DOHH2 (cell line): ENCODE data around the gene NSMCE1.

Experiments
- H3F3A ChIP-seq: fragments of 200-600 bp; sonication (generic), shearing (Covaris generic); 2 replicates; pipeline ENCODE4 v1.6.0; 2016; ENCODE audit warnings: antibody characterized with exemption, mild to moderate bottlenecking; ENCODE audit not compliant: control insufficient read depth, insufficient read depth
- H3K27ac ChIP-seq: fragments of 200-600 bp; sonication (generic); 2 replicates; pipeline ENCODE4 v1.5.1; 2014; ENCODE audit warnings: low read depth, mild to moderate bottlenecking, low read length, moderate library complexity
- H3K27me3 ChIP-seq: fragments of 200-600 bp; sonication (generic); 2 replicates; pipeline ENCODE4 v1.6.1; 2014; ENCODE audit warnings: mild to moderate bottlenecking, low read length, mixed read lengths; ENCODE audit not compliant: control insufficient read depth
- H3K36me3 ChIP-seq: fragments of 200-600 bp; sonication (generic); 2 replicates; pipeline ENCODE4 v1.6.1; 2014; ENCODE audit warnings: mild to moderate bottlenecking, low read length, moderate library complexity, mixed read lengths; ENCODE audit not compliant: control insufficient read depth
- H3K4me1 ChIP-seq: fragments of 200-600 bp; sonication (generic); 2 replicates; pipeline ENCODE4 v1.6.1; 2014; ENCODE audit warnings: mild to moderate bottlenecking, low read length, mixed read lengths; ENCODE audit not compliant: control insufficient read depth
- H3K4me2 ChIP-seq: fragments of 200-600 bp; sonication (generic); 2 replicates; pipeline ENCODE4 v1.6.0; 2014; ENCODE audit warnings: mild to moderate bottlenecking, low read length, moderate library complexity
- H3K4me3 ChIP-seq: fragments of 200-600 bp; sonication (generic); 2 replicates; pipeline ENCODE4 v1.5.1; 2014; ENCODE audit warnings: mild to moderate bottlenecking, low read length, mixed read lengths
- H3K79me2 ChIP-seq: fragments of 200-600 bp; sonication (generic); 2 replicates; pipeline ENCODE4 v1.6.1; 2014; ENCODE audit warnings: mild to moderate bottlenecking, low read length, mixed read lengths; ENCODE audit not compliant: control insufficient read depth
- H3K9me2 ChIP-seq: fragments of 200-600 bp; sonication (generic); replicated peaks from 2 replicates; pipeline ENCODE4 v1.6.1; 2014; ENCODE audit warnings: mild to moderate bottlenecking, low read length, mixed read lengths; ENCODE audit not compliant: control insufficient read depth
- H3K9me3 ChIP-seq: fragments of 200-600 bp; sonication (generic); 2 replicates; pipeline ENCODE4 v1.6.1; 2014; ENCODE audit warnings: antibody characterized with exemption, low read length, mixed read lengths; ENCODE audit not compliant: control insufficient read depth, insufficient read depth
- H4K20me1 ChIP-seq: fragments of 200-600 bp; sonication (generic); 2 replicates; pipeline ENCODE4 v1.6.0; 2014; ENCODE audit warnings: low read depth, mild to moderate bottlenecking, antibody characterized with exemption, low read length, moderate library complexity; ENCODE audit not compliant: control insufficient read depth, insufficient read depth
- EZH2phosphoT487 ChIP-seq: fragments of 200-600 bp; sonication (generic); IDR thresholded peaks from 2 replicates; pipeline ENCODE4 v1.6.1; 2017; ENCODE audit warnings: borderline replicate concordance, mild to moderate bottlenecking, antibody characterized with exemption, low read length, moderate library complexity, mixed read lengths
- TF ChIP-seq, protein P1 (sequence below): fragments of 200-600 bp; sonication (generic); IDR thresholded peaks from one replicate; pipeline ENCODE4 v1.5.1; 2014; ENCODE audit warnings: antibody characterized with exemption, mild to moderate bottlenecking, low read depth, low read length; ENCODE audit not compliant: poor library complexity, severe bottlenecking

The NSMCE1 gene

GRCh38 chr16:27311897-27312303 is 43.3 kb upstream of the NSMCE1 start:
- Histone ChIP-seq H3F3A (0 out of 2 replicates have a peak, but pooled peaks cover 4% of the 10 kb centered on the region), H4K20me1 (peaks cover 11% of the 10 kb centered on the region; the same call in 1 of the 2 replicates), H3K4me2 (no peak overlapping the region)

DNA sequence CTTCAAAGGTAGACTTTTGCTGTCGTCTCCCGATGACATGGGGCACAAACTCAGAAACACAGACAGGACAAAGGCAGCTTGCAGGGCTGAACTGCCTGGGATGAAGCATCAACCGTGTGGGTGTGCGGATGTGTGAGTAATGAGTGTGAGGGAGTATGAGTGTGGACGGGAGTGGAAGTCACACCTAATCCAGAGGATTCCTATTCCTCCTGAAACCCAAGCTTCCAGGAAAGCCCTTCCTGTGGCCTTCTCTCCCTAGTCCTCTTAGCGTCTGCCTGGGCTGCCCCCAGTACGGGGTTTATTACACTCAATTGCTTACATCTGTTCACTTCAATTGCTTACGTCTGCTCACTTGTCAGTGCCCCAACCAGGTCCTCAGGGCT is 42.9 kb upstream of the NSMCE1 start:
- 0 out of 2 replicates have a peak, but pooled peaks cover 4% of the 10 kb centered on the region for H3F3A ChIP-seq
- peaks cover 41% of the 10 kb centered on the region for H3K4me1 ChIP-seq
- no peak overlapping the region for H3K4me2 ChIP-seq
- H3K36me3 ChIP-seq: peaks cover 24% of the 10 kb centered on the region
- H4K20me1 ChIP-seq: 0 out of 2 replicates have a peak, but pooled peaks cover 9% of the 10 kb centered on the region
- no peaks in the 10 kb centered on the region for H3K27me3 ChIP-seq
- H3K4me3 ChIP-seq: no peak overlapping the region
- H3K9me3 ChIP-seq: peaks cover 6% of the 10 kb centered on the region; the same call in 1 of the 2 replicates
- H3K9me2 ChIP-seq: no peaks in the 10 kb centered on the region
- TF ChIP-seq, protein P1, sequence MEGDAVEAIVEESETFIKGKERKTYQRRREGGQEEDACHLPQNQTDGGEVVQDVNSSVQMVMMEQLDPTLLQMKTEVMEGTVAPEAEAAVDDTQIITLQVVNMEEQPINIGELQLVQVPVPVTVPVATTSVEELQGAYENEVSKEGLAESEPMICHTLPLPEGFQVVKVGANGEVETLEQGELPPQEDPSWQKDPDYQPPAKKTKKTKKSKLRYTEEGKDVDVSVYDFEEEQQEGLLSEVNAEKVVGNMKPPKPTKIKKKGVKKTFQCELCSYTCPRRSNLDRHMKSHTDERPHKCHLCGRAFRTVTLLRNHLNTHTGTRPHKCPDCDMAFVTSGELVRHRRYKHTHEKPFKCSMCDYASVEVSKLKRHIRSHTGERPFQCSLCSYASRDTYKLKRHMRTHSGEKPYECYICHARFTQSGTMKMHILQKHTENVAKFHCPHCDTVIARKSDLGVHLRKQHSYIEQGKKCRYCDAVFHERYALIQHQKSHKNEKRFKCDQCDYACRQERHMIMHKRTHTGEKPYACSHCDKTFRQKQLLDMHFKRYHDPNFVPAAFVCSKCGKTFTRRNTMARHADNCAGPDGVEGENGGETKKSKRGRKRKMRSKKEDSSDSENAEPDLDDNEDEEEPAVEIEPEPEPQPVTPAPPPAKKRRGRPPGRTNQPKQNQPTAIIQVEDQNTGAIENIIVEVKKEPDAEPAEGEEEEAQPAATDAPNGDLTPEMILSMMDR: no peak
- peaks cover 32% of the 10 kb centered on the region for H3K79me2 ChIP-seq
- no peak overlapping the region for H3K27ac ChIP-seq

More at GRCh38 chr16:27311897-27312303, 43.3 kb upstream of the NSMCE1 start:
- H3K27ac ChIP-seq: no peak overlapping the region
- H3K4me3 ChIP-seq: no peak overlapping the region
- H3K27me3 ChIP-seq: no peaks in the 10 kb centered on the region
- TF ChIP-seq EZH2phosphoT487: no peak
- TF ChIP-seq, protein P1: no peak
- peaks cover 6% of the 10 kb centered on the region; the same call in 1 of the 2 replicates for H3K9me3 ChIP-seq
- H3K79me2 ChIP-seq: peaks cover 37% of the 10 kb centered on the region
- peaks cover 28% of the 10 kb centered on the region for H3K36me3 ChIP-seq
- H3K4me1 ChIP-seq: peaks cover 45% of the 10 kb centered on the region
- no peaks in the 10 kb centered on the region for H3K9me2 ChIP-seq

- H4K20me1 ChIP-seq: 0 out of 2 replicates have a peak, but pooled peaks cover 9% of the 10 kb centered on the region
- no peak overlapping the region for H3K4me3 ChIP-seq
- 0 out of 2 replicates have a peak, but pooled peaks cover 4% of the 10 kb centered on the region for H3F3A ChIP-seq
- no peaks in the 10 kb centered on the region for H3K9me2 ChIP-seq
- no peak for TF ChIP-seq EZH2phosphoT487
- TF ChIP-seq, protein P1: no peak
- peaks cover 34% of the 10 kb centered on the region for H3K4me1 ChIP-seq
- peaks cover 18% of the 10 kb centered on the region for H3K36me3 ChIP-seq
- peaks cover 10% of the 10 kb centered on the region for H3K9me3 ChIP-seq
- H3K4me2 ChIP-seq: no peak overlapping the region
- H3K27me3 ChIP-seq: no peaks in the 10 kb centered on the region
- H3K27ac ChIP-seq: no peak overlapping the region
- H3K79me2 ChIP-seq: peaks cover 26% of the 10 kb centered on the region
Observed at GRCh38 chr16:27310576-27311447, 42.2 kb upstream of the NSMCE1 start.
